DOHH2 (cell line): Measurements from ENCODE around the gene DNAI2.

Experiments
- H3F3A ChIP-seq: fragments of 200-600 bp; sonication (generic), shearing (Covaris generic); 2 replicates; pipeline ENCODE4 v1.6.0; 2016; ENCODE audit warnings: antibody characterized with exemption, mild to moderate bottlenecking; ENCODE audit not compliant: control insufficient read depth, insufficient read depth
- H3K27ac ChIP-seq: fragments of 200-600 bp; sonication (generic); 2 replicates; pipeline ENCODE4 v1.5.1; 2014; ENCODE audit warnings: low read depth, mild to moderate bottlenecking, low read length, moderate library complexity
- H3K27me3 ChIP-seq: fragments of 200-600 bp; sonication (generic); 2 replicates; pipeline ENCODE4 v1.6.1; 2014; ENCODE audit warnings: mild to moderate bottlenecking, low read length, mixed read lengths; ENCODE audit not compliant: control insufficient read depth
- H3K36me3 ChIP-seq: fragments of 200-600 bp; sonication (generic); 2 replicates; pipeline ENCODE4 v1.6.1; 2014; ENCODE audit warnings: mild to moderate bottlenecking, low read length, moderate library complexity, mixed read lengths; ENCODE audit not compliant: control insufficient read depth
- H3K4me1 ChIP-seq: fragments of 200-600 bp; sonication (generic); 2 replicates; pipeline ENCODE4 v1.6.1; 2014; ENCODE audit warnings: mild to moderate bottlenecking, low read length, mixed read lengths; ENCODE audit not compliant: control insufficient read depth
- H3K4me2 ChIP-seq: fragments of 200-600 bp; sonication (generic); 2 replicates; pipeline ENCODE4 v1.6.0; 2014; ENCODE audit warnings: mild to moderate bottlenecking, low read length, moderate library complexity
- H3K4me3 ChIP-seq: fragments of 200-600 bp; sonication (generic); 2 replicates; pipeline ENCODE4 v1.5.1; 2014; ENCODE audit warnings: mild to moderate bottlenecking, low read length, mixed read lengths
- H3K79me2 ChIP-seq: fragments of 200-600 bp; sonication (generic); 2 replicates; pipeline ENCODE4 v1.6.1; 2014; ENCODE audit warnings: mild to moderate bottlenecking, low read length, mixed read lengths; ENCODE audit not compliant: control insufficient read depth
- H3K9me2 ChIP-seq: fragments of 200-600 bp; sonication (generic); replicated peaks from 2 replicates; pipeline ENCODE4 v1.6.1; 2014; ENCODE audit warnings: mild to moderate bottlenecking, low read length, mixed read lengths; ENCODE audit not compliant: control insufficient read depth
- H3K9me3 ChIP-seq: fragments of 200-600 bp; sonication (generic); 2 replicates; pipeline ENCODE4 v1.6.1; 2014; ENCODE audit warnings: antibody characterized with exemption, low read length, mixed read lengths; ENCODE audit not compliant: control insufficient read depth, insufficient read depth
- H4K20me1 ChIP-seq: fragments of 200-600 bp; sonication (generic); 2 replicates; pipeline ENCODE4 v1.6.0; 2014; ENCODE audit warnings: low read depth, mild to moderate bottlenecking, antibody characterized with exemption, low read length, moderate library complexity; ENCODE audit not compliant: control insufficient read depth, insufficient read depth
- CTCF ChIP-seq: fragments of 200-600 bp; sonication (generic); IDR thresholded peaks from one replicate; pipeline ENCODE4 v1.5.1; 2014; ENCODE audit warnings: antibody characterized with exemption, mild to moderate bottlenecking, low read depth, low read length; ENCODE audit not compliant: poor library complexity, severe bottlenecking
- EZH2phosphoT487 ChIP-seq: fragments of 200-600 bp; sonication (generic); IDR thresholded peaks from 2 replicates; pipeline ENCODE4 v1.6.1; 2017; ENCODE audit warnings: borderline replicate concordance, mild to moderate bottlenecking, antibody characterized with exemption, low read length, moderate library complexity, mixed read lengths

The DNAI2 gene

DNA sequence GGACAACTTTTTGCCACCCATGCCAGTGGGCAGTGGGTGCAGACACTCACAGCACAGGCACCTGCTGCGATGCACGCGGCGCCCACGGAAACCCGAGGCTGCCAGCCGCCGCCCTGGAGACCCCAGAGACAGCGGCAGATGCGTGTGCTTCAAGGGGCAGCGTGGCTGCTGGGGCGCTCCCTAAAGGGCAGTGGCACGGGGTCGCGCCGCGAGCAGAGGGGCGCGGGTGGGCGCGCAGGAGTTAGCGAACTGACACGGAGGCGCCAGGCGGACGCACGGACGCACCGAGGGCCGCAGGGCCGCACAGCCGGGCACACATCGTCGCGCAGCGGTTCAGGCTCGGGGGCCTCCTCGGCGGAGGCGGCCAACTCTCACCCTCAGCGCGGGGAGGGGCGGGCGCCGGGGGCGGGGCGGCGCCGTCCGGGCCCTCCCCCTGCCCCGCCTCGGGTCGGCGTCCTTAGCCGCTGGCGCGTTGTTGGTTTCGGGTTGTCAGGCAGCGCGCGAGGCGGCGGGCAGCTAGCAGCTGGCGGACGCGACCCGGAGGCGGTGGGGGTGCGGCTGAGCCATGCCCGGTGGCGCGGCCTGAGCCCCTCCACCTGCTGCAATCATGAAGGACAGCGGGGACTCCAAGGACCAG, 51.8 kb downstream of the DNAI2 start, which contains the start of gene KIF19:
Gene KIF19, plus strand, starts transcription at position 484 of the 637 bp plus-strand sequence. Its CDS starts 124 bp downstream, at position 608.
- H3K4me3 ChIP-seq = no peak within 1 kb of the TSS
- no peaks in the 10 kb centered on the region for H3K9me3 ChIP-seq
- H3K9me2 ChIP-seq = no peaks in the 10 kb centered on the region
- TF ChIP-seq EZH2phosphoT487 = no peak
- no peak for TF ChIP-seq CTCF
- H4K20me1 ChIP-seq = no peaks in the 10 kb centered on the region
- H3K36me3 ChIP-seq = no peaks in the 10 kb centered on the region
- no peaks in the 10 kb centered on the region for H3K79me2 ChIP-seq
- H3K27ac ChIP-seq = no peak within 1 kb of the TSS
- no peaks in the 10 kb centered on the region for H3K27me3 ChIP-seq
- no peak within 1 kb of the TSS for H3K4me2 ChIP-seq
- no peaks in the 10 kb centered on the region for H3K4me1 ChIP-seq
- no peaks in the 10 kb centered on the region for H3F3A ChIP-seq

- no peak overlapping the region for H3K4me2 ChIP-seq
- no peak overlapping the region for H3K4me3 ChIP-seq
- H4K20me1 ChIP-seq = no peaks in the 10 kb centered on the region
- H3K79me2 ChIP-seq = no peaks in the 10 kb centered on the region
- TF ChIP-seq CTCF = no peak
- TF ChIP-seq EZH2phosphoT487 = no peak
- H3K9me2 ChIP-seq = no peaks in the 10 kb centered on the region
- H3K27ac ChIP-seq = no peak overlapping the region
- no peaks in the 10 kb centered on the region for H3K9me3 ChIP-seq
- H3K27me3 ChIP-seq = no peaks in the 10 kb centered on the region
- no peaks in the 10 kb centered on the region for H3K36me3 ChIP-seq
- H3K4me1 ChIP-seq = no peaks in the 10 kb centered on the region
- no peaks in the 10 kb centered on the region for H3F3A ChIP-seq
These were observed 52.5 kb downstream of the DNAI2 start for GRCh38 chr17:74326506-74326905.

GRCh38 chr17:74328487-74328886, 54.5 kb downstream of the DNAI2 start:
- no peaks in the 10 kb centered on the region for H3K9me3 ChIP-seq
- TF ChIP-seq EZH2phosphoT487 (no peak), CTCF (no peak)
- no peaks in the 10 kb centered on the region for H3F3A ChIP-seq
- H3K27me3 ChIP-seq = no peaks in the 10 kb centered on the region
- no peaks in the 10 kb centered on the region for H3K36me3 ChIP-seq
- no peak overlapping the region for H3K4me2 ChIP-seq
- no peaks in the 10 kb centered on the region for H3K79me2 ChIP-seq
- no peaks in the 10 kb centered on the region for H3K4me1 ChIP-seq
- no peaks in the 10 kb centered on the region for H4K20me1 ChIP-seq
- H3K9me2 ChIP-seq = no peaks in the 10 kb centered on the region
- H3K27ac ChIP-seq = no peak overlapping the region
- no peak overlapping the region for H3K4me3 ChIP-seq
